ENCODE results near the gene IPO7. TPM values are rescaled to one million over a fixed set of nuclear protein-coding genes. Genes with fewer than 3 reads are reported as not detected.
"Not testable (repeated sequence)": the region's sequence is repeated elsewhere in the genome, so short reads cannot be mapped to it uniquely, and the experiment has no call there.

The IPO7 gene
- total RNA-seq, 1 donor from 2014 or later = 93.4 TPM

DNA sequence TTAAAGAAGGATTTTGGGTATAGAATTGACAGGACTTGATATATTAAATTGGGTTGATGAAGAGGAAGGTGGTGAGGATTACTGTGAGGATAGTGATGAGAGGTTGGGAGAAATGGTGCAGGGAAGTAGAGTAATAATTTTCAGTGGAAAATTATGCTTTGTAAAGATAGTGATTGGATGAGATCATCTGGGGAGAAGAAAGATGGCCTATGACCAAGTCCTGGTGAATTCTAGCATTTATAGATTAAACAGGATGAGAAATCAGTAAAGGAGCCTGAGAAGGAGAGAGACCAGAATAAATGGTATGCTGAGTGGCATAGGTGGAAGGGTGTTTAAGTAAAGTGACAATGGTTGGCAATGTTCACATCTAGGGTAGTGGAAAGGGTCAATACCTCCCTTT is 15.0 kb downstream of the IPO7 start:
- H3K36me3 ChIP-seq = peaks cover 0 to 8% of the 10 kb centered on the region in 2 donors
- no peaks in the 10 kb centered on the region for H3K9me3 ChIP-seq
- intact Hi-C loops (cut with DNase I) = no loop called here
- H3K27ac ChIP-seq = no peak overlapping the region
- H3K27me3 ChIP-seq = no peaks in the 10 kb centered on the region
- TF ChIP-seq CTCF (IDR thresholded peaks at IDR 0.05) = no peak
- H3K4me1 ChIP-seq = peaks cover 3 to 33% of the 10 kb centered on the region in 2 donors
- H3K4me3 ChIP-seq = no peak overlapping the region
- DNase-seq (ENCODE audit: low spot score in 2 of 2) = no peak

DNA sequence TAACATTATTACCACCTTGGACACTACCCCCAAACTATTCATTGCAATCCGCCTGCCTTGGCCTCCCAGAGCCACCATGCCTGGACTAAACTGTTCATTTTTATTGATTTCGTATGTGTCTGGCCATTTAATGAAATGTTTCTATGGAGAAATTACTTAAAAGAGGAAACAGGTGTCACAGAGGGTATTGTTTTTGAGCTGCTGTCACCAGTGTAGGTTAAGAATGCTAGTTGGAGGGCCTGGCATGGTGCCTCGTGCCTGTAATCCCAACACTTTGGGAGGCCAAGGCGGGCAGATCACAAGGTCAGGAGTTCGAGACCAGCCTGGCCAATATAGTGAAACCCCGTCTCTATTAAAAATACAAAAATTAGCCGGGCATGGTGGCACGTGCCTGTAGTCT is 17.4 kb downstream of the IPO7 start:
- H3K27ac ChIP-seq; DNase-seq (ENCODE audit: low spot score in 2 of 2); intact Hi-C loops (cut with DNase I); H3K9me3 ChIP-seq; H3K27me3 ChIP-seq; H3K4me3 ChIP-seq: not testable (repeated sequence)
- peaks cover 0 to 27% of the 10 kb centered on the region in 2 donors for H3K36me3 ChIP-seq
- peaks cover under 1 to 16% of the 10 kb centered on the region in 2 donors for H3K4me1 ChIP-seq

DNA sequence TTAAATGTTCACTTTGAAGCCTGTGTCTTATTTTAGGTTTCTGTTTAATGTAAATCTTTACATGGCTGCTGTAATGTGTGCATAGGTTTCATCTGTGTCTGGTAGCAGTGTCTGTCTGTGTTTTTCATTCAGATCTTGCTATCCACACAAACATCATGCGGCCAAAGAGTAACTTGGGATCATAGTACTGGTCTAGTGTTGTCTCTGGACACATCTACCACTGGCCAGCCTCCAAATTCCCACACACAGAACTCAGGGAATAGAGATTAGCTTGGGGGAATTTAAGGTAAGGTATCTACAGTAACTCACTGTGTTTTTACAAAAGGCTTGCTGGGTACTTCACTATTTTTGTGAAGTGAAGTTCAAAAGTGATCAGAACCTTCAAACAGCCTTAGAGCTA is 44.3 kb downstream of the IPO7 start:
- intact Hi-C loops (cut with DNase I) = no loop called here

GRCh38 chr11:9438611-9439010 is 54.2 kb downstream of the IPO7 start:
- Histone ChIP-seq H3K9me3 (no peaks in the 10 kb centered on the region), H3K4me1 (no peaks in the 10 kb centered on the region), H3K36me3 (peaks cover 91 to 96% of the 10 kb centered on the region in 2 donors), H3K4me3 (no peak overlapping the region), H3K27ac (no peak overlapping the region), H3K27me3 (no peaks in the 10 kb centered on the region)
- intact Hi-C loops (cut with DNase I) = no loop called here
- no peak for DNase-seq (ENCODE audit: low spot score in 2 of 2)
- TF ChIP-seq CTCF (IDR thresholded peaks at IDR 0.05) = no peak

More for the DNA sequence above, 44.3 kb downstream of the IPO7 start:
- no peak for TF ChIP-seq CTCF (IDR thresholded peaks at IDR 0.05)
- Histone ChIP-seq H3K27me3 (no peaks in the 10 kb centered on the region), H3K4me1 (peaks cover 0 to 6% of the 10 kb centered on the region in 2 donors), H3K27ac (peak overlapping the region in 1 of 2 donors; percentile 31), H3K4me3 (no peak overlapping the region), H3K9me3 (no peaks in the 10 kb centered on the region), H3K36me3 (peaks cover 58 to 78% of the 10 kb centered on the region in 2 donors)
- peak in 1 of 2 donors; percentile 63 for DNase-seq (ENCODE audit: low spot score in 2 of 2)

GRCh38 chr11:9446230-9446629 is 61.8 kb downstream of the IPO7 start:
- intact Hi-C loops (cut with DNase I) = no loop called here
- no peak for DNase-seq (ENCODE audit: low spot score in 2 of 2)
- TF ChIP-seq CTCF (IDR thresholded peaks at IDR 0.05) = no peak
- Histone ChIP-seq H3K9me3 (no peaks in the 10 kb centered on the region), H3K4me3 (no peak overlapping the region), H3K27ac (no peak overlapping the region), H3K36me3 (peaks cover 39 to 44% of the 10 kb centered on the region in 2 donors), H3K27me3 (no peaks in the 10 kb centered on the region), H3K4me1 (no peaks in the 10 kb centered on the region)

DNA sequence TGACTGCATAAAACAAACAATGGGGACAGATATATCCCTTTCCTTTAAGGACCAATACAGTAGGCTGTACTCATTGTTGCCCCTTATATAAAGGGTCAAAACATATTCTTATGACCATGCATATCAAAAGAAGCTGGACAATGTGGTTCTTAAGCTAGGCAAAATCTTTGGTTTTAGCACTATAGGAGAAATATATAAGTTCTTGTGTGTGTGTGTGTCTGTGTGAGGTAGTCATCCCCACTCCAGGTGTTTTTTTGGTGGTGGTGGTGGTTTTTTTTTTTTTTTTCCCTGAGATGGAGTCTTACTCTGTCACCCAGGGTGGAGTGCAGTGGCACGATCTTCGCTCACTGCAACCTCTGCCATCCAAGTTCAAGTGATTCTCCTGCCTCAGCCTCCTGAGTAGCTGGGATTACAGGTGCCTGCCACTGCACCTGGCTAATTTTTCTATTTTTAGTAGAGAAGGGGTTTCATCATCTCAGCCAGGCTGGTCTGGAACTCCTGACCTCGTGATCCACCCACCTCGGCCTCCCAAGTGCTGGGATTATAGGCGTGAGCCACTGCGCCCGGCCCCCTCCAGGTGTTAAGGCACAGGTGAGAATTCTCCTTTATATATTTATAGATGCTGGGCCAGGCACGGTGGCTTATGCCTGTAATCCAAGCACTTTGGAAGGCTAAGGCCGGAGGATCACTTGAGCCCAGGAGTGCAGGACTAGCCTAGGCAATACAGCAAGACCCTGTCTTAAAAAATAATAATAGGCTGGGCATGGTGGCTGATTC is 64.3 kb downstream of the IPO7 start:
- Histone ChIP-seq H3K9me3 (peaks cover 9% of the 10 kb centered on the region in 2 donors), H3K4me1 (no peaks in the 10 kb centered on the region), H3K27me3 (no peaks in the 10 kb centered on the region), H3K27ac (no peak overlapping the region), H3K36me3 (peaks cover 14 to 19% of the 10 kb centered on the region in 2 donors), H3K4me3 (no peak overlapping the region)
- TF ChIP-seq CTCF (IDR thresholded peaks at IDR 0.05) = no peak
- intact Hi-C loops (cut with DNase I) = no loop called here
- no peak for DNase-seq (ENCODE audit: low spot score in 2 of 2)

GRCh38 chr11:9452023-9452422 is 67.6 kb downstream of the IPO7 start:
- intact Hi-C loops (cut with DNase I); H3K27ac ChIP-seq; H3K36me3 ChIP-seq; DNase-seq (ENCODE audit: low spot score in 2 of 2); H3K27me3 ChIP-seq; H3K4me3 ChIP-seq; H3K9me3 ChIP-seq; H3K4me1 ChIP-seq: not testable (repeated sequence)

Measured in ascending aorta (tissue), 2 donors.